ENCODE results near the gene KCNQ1. TPM values are rescaled to one million over a fixed set of nuclear protein-coding genes. Genes with fewer than 3 reads are reported as not detected.

KCNQ1 gene
- total and polyA plus RNA-seq, 2 donors (not counting 3 experiments of a cell fraction or from before 2014, with no cell fraction given), result 0.07 to 0.09 TPM

- POLR2A ChIA-PET, result no interaction called here
- H3K9me3 ChIP-seq (replicated peaks; ENCODE audit: control insufficient read depth, insufficient read depth, low read length), result no peaks in the 10 kb centered on the region
These were observed 417.8 kb downstream of the KCNQ1 start for GRCh38 chr11:2862395-2863275.

GRCh38 chr11:2863276-2863618, 418.4 kb downstream of the KCNQ1 start:
- BruUV-seq (replicated peaks), result no TSS peak
- no peak overlapping the region for H2AFZ ChIP-seq (ENCODE audit: low read depth, low read length)
- ChIA-PET CTCF (no interaction called here), POLR2A (no interaction called here)
- H3K27ac ChIP-seq (ENCODE audit: insufficient read depth, low read depth, low read length), result no peak overlapping the region
- H3K27me3 ChIP-seq (ENCODE audit: control insufficient read depth in 2 of 2, insufficient read depth in 2 of 2, low read length in 2 of 2), result peaks cover 36 to 37% of the 10 kb centered on the region in 2 experiments
- H3K36me3 ChIP-seq (ENCODE audit: control insufficient read depth in 2 of 2, extremely low read depth in 1 of 2, insufficient read depth in 2 of 2, low read length in 2 of 2), result no peaks in the 10 kb centered on the region
- intact Hi-C loops (cut with micrococcal nuclease) (no loop called here), dilution Hi-C loops (cut with MboI; ENCODE audit: extremely low pct_ligation_motif_present, low sequenced_read_pairs) (no loop called here)
- H3K9ac ChIP-seq (replicated peaks; ENCODE audit: extremely low read depth, insufficient read depth, low read length), result no peak overlapping the region
- H3K79me2 ChIP-seq (ENCODE audit: control insufficient read depth, insufficient read depth, low read length), result no peaks in the 10 kb centered on the region
- H3K4me1 ChIP-seq (ENCODE audit: control insufficient read depth, extremely low read depth, insufficient read depth, low read length), result no peaks in the 10 kb centered on the region
- H3K4me3 ChIP-seq (replicated peaks in 1 of 3; ENCODE audit: insufficient read depth in 1 of 3, low read depth in 1 of 3, low read length in 3 of 3), result no peak overlapping the region
- no peak overlapping the region for H3K4me2 ChIP-seq (ENCODE audit: insufficient read depth, low read length)
- no peaks in the 10 kb centered on the region for H3K9me1 ChIP-seq (replicated peaks; ENCODE audit: control insufficient read depth, extremely low read depth, insufficient read depth, low read length)
- DNase-seq (ENCODE audit: low read depth, low spot score), result no peak
- no peaks in the 10 kb centered on the region for H4K20me1 ChIP-seq (replicated peaks; ENCODE audit: control insufficient read depth, extremely low read depth, insufficient read depth, low read length)
- TF ChIP-seq GATA2 (IDR thresholded peaks at IDR 0.05; ENCODE audit: insufficient read depth, insufficient read length, low read depth, low read length) (no peak), POLR2A (IDR thresholded peaks at IDR 0.05; ENCODE audit: low read depth, low read length) (no peak), EZH2 (IDR thresholded peaks at IDR 0.05; ENCODE audit: borderline replicate concordance, low read depth, low read length, severe bottlenecking) (peak; percentile 43), JUN (IDR thresholded peaks at IDR 0.05; ENCODE audit: borderline replicate concordance, insufficient read depth, insufficient read length, low read depth) (no peak)
- no peak for FAIRE-seq
- no peaks in the 10 kb centered on the region for H3K9me3 ChIP-seq (replicated peaks; ENCODE audit: control insufficient read depth, insufficient read depth, low read length)

More at GRCh38 chr11:2862395-2863275, 417.8 kb downstream of the KCNQ1 start:
- no peaks in the 10 kb centered on the region for H3K4me1 ChIP-seq (ENCODE audit: control insufficient read depth, extremely low read depth, insufficient read depth, low read length)
- peaks cover 30 to 31% of the 10 kb centered on the region in 2 experiments for H3K27me3 ChIP-seq (ENCODE audit: control insufficient read depth in 2 of 2, insufficient read depth in 2 of 2, low read length in 2 of 2)
- H3K9ac ChIP-seq (replicated peaks; ENCODE audit: extremely low read depth, insufficient read depth, low read length), result no peak overlapping the region
- H3K36me3 ChIP-seq (ENCODE audit: control insufficient read depth in 2 of 2, extremely low read depth in 1 of 2, insufficient read depth in 2 of 2, low read length in 2 of 2), result no peaks in the 10 kb centered on the region
- no peaks in the 10 kb centered on the region for H3K79me2 ChIP-seq (ENCODE audit: control insufficient read depth, insufficient read depth, low read length)
- no TSS peak for BruUV-seq (replicated peaks)
- intact Hi-C loops (cut with micrococcal nuclease), result no loop called here
- no peak for TF ChIP-seq POLR2A (IDR thresholded peaks at IDR 0.05; ENCODE audit: low read depth, low read length)
- no peak for TF ChIP-seq MYC (IDR thresholded peaks at IDR 0.05; ENCODE audit: low read depth, low read length)
- TF ChIP-seq EZH2 (IDR thresholded peaks at IDR 0.05; ENCODE audit: borderline replicate concordance, low read depth, low read length, severe bottlenecking), result peak; percentile 77
- no peak for TF ChIP-seq MAX (IDR thresholded peaks at IDR 0.05; ENCODE audit: insufficient read depth, insufficient read length)
- CTCF ChIA-PET, result no interaction called here
- H3K27ac ChIP-seq (ENCODE audit: insufficient read depth, low read depth, low read length), result no peak overlapping the region
- H3K4me3 ChIP-seq (replicated peaks in 1 of 3; ENCODE audit: insufficient read depth in 1 of 3, low read depth in 1 of 3, low read length in 3 of 3), result no peak overlapping the region
- dilution Hi-C loops (cut with MboI; ENCODE audit: extremely low pct_ligation_motif_present, low sequenced_read_pairs), result no loop called here
- no peak overlapping the region for H2AFZ ChIP-seq (ENCODE audit: low read depth, low read length)
- no peaks in the 10 kb centered on the region for H3K9me1 ChIP-seq (replicated peaks; ENCODE audit: control insufficient read depth, extremely low read depth, insufficient read depth, low read length)
- FAIRE-seq, result no peak
- H3K4me2 ChIP-seq (ENCODE audit: insufficient read depth, low read length), result no peak overlapping the region
- no peak for DNase-seq (ENCODE audit: low read depth, low spot score)
- H4K20me1 ChIP-seq (replicated peaks; ENCODE audit: control insufficient read depth, extremely low read depth, insufficient read depth, low read length), result no peaks in the 10 kb centered on the region
